ENCODE measurements around the gene TMEM123. TPM values are rescaled to one million over a fixed set of nuclear protein-coding genes. Genes with fewer than 3 reads are reported as not detected.

Gene TMEM123
- total RNA-seq, 1 donor from 2014 or later, result 204 TPM

- peaks cover 47% of the 10 kb centered on the region for H3K36me3 Mint-ChIP-seq (ENCODE audit: low read depth)
- no peaks in the 10 kb centered on the region for H3K9me3 Mint-ChIP-seq
- peaks cover 38% of the 10 kb centered on the region for H3K4me1 Mint-ChIP-seq (ENCODE audit: low read depth)
- H3K27me3 Mint-ChIP-seq (ENCODE audit: low read depth), result no peaks in the 10 kb centered on the region
- no peak for DNase-seq (ENCODE audit: low spot score)
- intact Hi-C loops (cut with micrococcal nuclease), result no loop called here
- no peak overlapping the region for H3K4me3 Mint-ChIP-seq (ENCODE audit: low read depth)
- H3K27ac Mint-ChIP-seq, result no peak overlapping the region
Measured at GRCh38 chr11:102408339-102408738, 44.2 kb downstream of the TMEM123 start.

- Mint-ChIP-seq H3K27ac (peak overlapping the region; percentile 22), H3K27me3 (ENCODE audit: low read depth) (no peaks in the 10 kb centered on the region), H3K4me1 (ENCODE audit: low read depth) (peaks cover 38% of the 10 kb centered on the region), H3K9me3 (no peaks in the 10 kb centered on the region), H3K36me3 (ENCODE audit: low read depth) (peaks cover 51% of the 10 kb centered on the region), H3K4me3 (ENCODE audit: low read depth) (no peak overlapping the region)
- intact Hi-C loops (cut with micrococcal nuclease), result no loop called here
- no peak for DNase-seq (ENCODE audit: low spot score)
Measured at GRCh38 chr11:102407901-102408300, 44.7 kb downstream of the TMEM123 start.

GRCh38 chr11:102406099-102406498 is 46.5 kb downstream of the TMEM123 start:
- peaks cover 65% of the 10 kb centered on the region for H3K36me3 Mint-ChIP-seq (ENCODE audit: low read depth)

GRCh38 chr11:102405501-102405900 is 47.1 kb downstream of the TMEM123 start:
- no peak for DNase-seq (ENCODE audit: low spot score)
- no peak overlapping the region for H3K27ac Mint-ChIP-seq
- H3K4me3 Mint-ChIP-seq (ENCODE audit: low read depth), result no peak overlapping the region
- no peaks in the 10 kb centered on the region for H3K27me3 Mint-ChIP-seq (ENCODE audit: low read depth)
- peaks cover 69% of the 10 kb centered on the region for H3K36me3 Mint-ChIP-seq (ENCODE audit: low read depth)
- intact Hi-C loops (cut with micrococcal nuclease), result no loop called here
- peaks cover 47% of the 10 kb centered on the region for H3K4me1 Mint-ChIP-seq (ENCODE audit: low read depth)
- no peaks in the 10 kb centered on the region for H3K9me3 Mint-ChIP-seq

More at GRCh38 chr11:102406099-102406498, 46.5 kb downstream of the TMEM123 start:
- H3K4me1 Mint-ChIP-seq (ENCODE audit: low read depth), result peaks cover 47% of the 10 kb centered on the region
- no peak for DNase-seq (ENCODE audit: low spot score)
- H3K4me3 Mint-ChIP-seq (ENCODE audit: low read depth), result no peak overlapping the region
- H3K27ac Mint-ChIP-seq, result no peak overlapping the region
- H3K27me3 Mint-ChIP-seq (ENCODE audit: low read depth), result no peaks in the 10 kb centered on the region
- no peaks in the 10 kb centered on the region for H3K9me3 Mint-ChIP-seq
- intact Hi-C loops (cut with micrococcal nuclease), result no loop called here

- H3K27me3 Mint-ChIP-seq (ENCODE audit: low read depth), result no peaks in the 10 kb centered on the region
- no peaks in the 10 kb centered on the region for H3K9me3 Mint-ChIP-seq
- DNase-seq (ENCODE audit: low spot score), result no peak
- no peak overlapping the region for H3K4me3 Mint-ChIP-seq (ENCODE audit: low read depth)
- peaks cover 37% of the 10 kb centered on the region for H3K4me1 Mint-ChIP-seq (ENCODE audit: low read depth)
- intact Hi-C loops (cut with micrococcal nuclease), result no loop called here
- H3K36me3 Mint-ChIP-seq (ENCODE audit: low read depth), result peaks cover 67% of the 10 kb centered on the region
- no peak overlapping the region for H3K27ac Mint-ChIP-seq
Measured at GRCh38 chr11:102402548-102402947, 50.0 kb downstream of the TMEM123 start.

DNA sequence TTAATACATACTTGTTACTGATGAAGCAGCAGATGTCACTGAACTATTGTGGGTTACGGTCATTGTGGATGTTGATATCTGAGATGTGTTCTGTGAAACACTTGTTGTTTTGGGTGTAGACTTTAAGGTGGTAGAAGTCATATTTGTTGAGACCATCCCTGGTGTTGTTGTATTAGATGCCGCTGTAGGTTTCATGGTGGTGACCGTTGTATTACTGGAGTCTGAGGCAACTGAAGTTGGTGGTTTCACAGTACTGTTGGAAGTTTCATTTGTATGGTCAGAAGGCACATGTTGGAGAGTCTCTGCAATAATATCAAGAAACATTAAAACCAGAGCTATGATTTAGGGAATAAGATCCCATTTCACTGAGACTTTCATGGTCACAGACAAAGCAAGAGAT is 50.7 kb downstream of the TMEM123 start:
- Mint-ChIP-seq H3K27me3 (ENCODE audit: low read depth) (no peaks in the 10 kb centered on the region), H3K4me3 (ENCODE audit: low read depth) (no peak overlapping the region), H3K36me3 (ENCODE audit: low read depth) (peaks cover 66% of the 10 kb centered on the region), H3K27ac (peak overlapping the region; percentile 38), H3K4me1 (ENCODE audit: low read depth) (peaks cover 38% of the 10 kb centered on the region), H3K9me3 (no peaks in the 10 kb centered on the region)
- intact Hi-C loops (cut with micrococcal nuclease), result no loop called here
- DNase-seq (ENCODE audit: low spot score), result no peak

DNA sequence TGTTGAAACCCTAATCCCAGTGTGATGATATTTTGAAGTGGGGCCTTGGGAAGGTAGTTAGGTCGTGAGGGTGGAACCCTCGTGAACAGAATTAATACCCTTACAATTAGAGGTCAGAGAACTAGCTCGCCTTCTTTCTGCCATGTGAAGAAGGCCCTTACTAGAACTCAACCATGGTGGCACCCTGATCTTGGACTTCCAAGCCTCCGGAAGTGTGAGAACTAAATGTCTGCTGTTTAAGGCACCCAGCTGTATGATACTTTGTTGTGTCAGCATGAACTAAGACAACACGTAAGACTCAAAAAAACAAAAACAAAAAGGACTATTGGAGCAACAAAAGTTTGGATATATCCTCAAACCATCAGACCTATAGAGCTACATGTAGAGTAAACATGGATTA is 52.0 kb downstream of the TMEM123 start:
- Mint-ChIP-seq H3K36me3 (ENCODE audit: low read depth) (peaks cover 67% of the 10 kb centered on the region), H3K27me3 (ENCODE audit: low read depth) (no peaks in the 10 kb centered on the region), H3K27ac (no peak overlapping the region), H3K9me3 (no peaks in the 10 kb centered on the region), H3K4me3 (ENCODE audit: low read depth) (no peak overlapping the region), H3K4me1 (ENCODE audit: low read depth) (peaks cover 40% of the 10 kb centered on the region)
- DNase-seq (ENCODE audit: low spot score), result no peak
- intact Hi-C loops (cut with micrococcal nuclease), result no loop called here

DNA sequence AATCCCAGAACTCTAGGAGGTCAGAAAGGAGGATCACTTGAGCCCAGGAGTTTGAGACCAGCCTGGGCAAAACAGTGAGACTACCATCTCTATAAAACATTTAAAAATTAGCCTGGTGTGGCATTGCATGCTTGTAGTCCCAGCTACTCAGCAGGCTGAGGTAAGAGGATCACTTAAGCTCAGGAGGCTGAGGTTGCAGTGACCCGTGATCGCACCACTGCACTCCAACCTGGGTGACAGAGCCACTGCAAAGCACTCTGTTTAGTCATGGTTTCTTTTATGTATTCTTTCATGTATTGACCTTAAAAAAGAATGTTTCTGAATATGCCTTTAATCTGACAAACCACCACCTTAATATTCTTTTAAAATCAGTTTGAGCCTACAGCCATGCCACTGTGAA is 53.4 kb downstream of the TMEM123 start:
- intact Hi-C loops (cut with micrococcal nuclease), result no loop called here
- Mint-ChIP-seq H3K4me3 (ENCODE audit: low read depth) (no peak overlapping the region), H3K36me3 (ENCODE audit: low read depth) (peaks cover 72% of the 10 kb centered on the region), H3K27ac (no peak overlapping the region), H3K4me1 (ENCODE audit: low read depth) (peaks cover 38% of the 10 kb centered on the region), H3K27me3 (ENCODE audit: low read depth) (no peaks in the 10 kb centered on the region), H3K9me3 (no peaks in the 10 kb centered on the region)
- DNase-seq (ENCODE audit: low spot score), result no peak

GRCh38 chr11:102398297-102398696 is 54.3 kb downstream of the TMEM123 start:
- Mint-ChIP-seq H3K9me3 (no peaks in the 10 kb centered on the region), H3K36me3 (ENCODE audit: low read depth) (peaks cover 70% of the 10 kb centered on the region), H3K4me1 (ENCODE audit: low read depth) (peaks cover 30% of the 10 kb centered on the region), H3K27me3 (ENCODE audit: low read depth) (no peaks in the 10 kb centered on the region), H3K4me3 (ENCODE audit: low read depth) (no peak overlapping the region), H3K27ac (no peak overlapping the region)
- no peak for DNase-seq (ENCODE audit: low spot score)
- intact Hi-C loops (cut with micrococcal nuclease), result no loop called here

DNA sequence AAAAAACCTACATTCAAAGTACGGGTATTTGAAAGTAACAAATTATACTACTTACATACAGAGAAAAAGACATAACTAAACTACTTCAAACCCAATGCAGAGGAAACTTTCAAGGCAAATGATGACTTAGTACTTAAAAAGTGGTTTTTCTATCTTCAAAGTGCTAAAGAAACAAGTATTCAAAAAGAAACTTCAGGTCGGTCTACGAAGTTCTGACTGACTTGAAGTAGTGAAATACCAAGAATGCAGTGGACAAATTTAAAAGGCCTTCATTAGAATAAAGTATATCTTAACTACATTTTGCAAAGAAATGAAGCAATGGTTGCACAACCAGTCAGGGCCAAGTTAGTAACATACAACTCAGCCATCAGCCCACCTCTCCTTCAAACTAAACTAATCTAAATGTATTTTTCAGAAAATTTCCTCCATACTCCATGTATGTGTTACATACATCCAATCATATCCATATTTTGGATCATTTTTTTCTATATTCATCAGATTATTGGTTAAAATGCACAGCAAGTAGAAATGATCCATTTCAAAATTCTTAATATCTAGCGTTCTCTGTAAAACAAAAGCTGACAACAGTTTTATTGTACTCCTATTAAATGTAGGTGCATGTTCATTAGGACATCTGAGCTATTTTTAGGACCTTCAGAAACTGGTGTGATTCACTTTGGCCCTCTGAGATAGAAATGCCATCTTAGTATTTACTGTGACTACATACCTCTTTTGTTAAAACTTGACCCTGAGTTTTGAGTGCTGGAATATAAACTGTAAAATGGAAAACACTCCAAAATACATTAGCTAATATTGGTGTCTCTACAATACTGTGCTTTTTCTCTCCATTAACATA is 55.6 kb downstream of the TMEM123 start:
- Mint-ChIP-seq H3K4me1 (ENCODE audit: low read depth) (peaks cover 19% of the 10 kb centered on the region), H3K27me3 (ENCODE audit: low read depth) (no peaks in the 10 kb centered on the region), H3K36me3 (ENCODE audit: low read depth) (peaks cover 65% of the 10 kb centered on the region), H3K27ac (peak overlapping the region; percentile 53), H3K4me3 (ENCODE audit: low read depth) (no peak overlapping the region), H3K9me3 (no peaks in the 10 kb centered on the region)
- DNase-seq (ENCODE audit: low spot score), result no peak
- intact Hi-C loops (cut with micrococcal nuclease), result loop anchor here (1.0 to 2.0 kb wide), 2 partner anchors 20 to 60 kb away; no protein-coding TSS in a partner anchor

GRCh38 chr11:102395720-102396393 is 56.7 kb downstream of the TMEM123 start:
- no peak overlapping the region for H3K4me3 Mint-ChIP-seq (ENCODE audit: low read depth)
- DNase-seq (ENCODE audit: low spot score), result no peak
- no peaks in the 10 kb centered on the region for H3K27me3 Mint-ChIP-seq (ENCODE audit: low read depth)
- peaks cover 14% of the 10 kb centered on the region for H3K4me1 Mint-ChIP-seq (ENCODE audit: low read depth)
- intact Hi-C loops (cut with micrococcal nuclease), result loop anchor here (1.0 to 2.0 kb wide), 2 partner anchors 21 to 61 kb away; no protein-coding TSS in a partner anchor
- peaks cover 54% of the 10 kb centered on the region for H3K36me3 Mint-ChIP-seq (ENCODE audit: low read depth)
- no peaks in the 10 kb centered on the region for H3K9me3 Mint-ChIP-seq
- no peak overlapping the region for H3K27ac Mint-ChIP-seq

DNA sequence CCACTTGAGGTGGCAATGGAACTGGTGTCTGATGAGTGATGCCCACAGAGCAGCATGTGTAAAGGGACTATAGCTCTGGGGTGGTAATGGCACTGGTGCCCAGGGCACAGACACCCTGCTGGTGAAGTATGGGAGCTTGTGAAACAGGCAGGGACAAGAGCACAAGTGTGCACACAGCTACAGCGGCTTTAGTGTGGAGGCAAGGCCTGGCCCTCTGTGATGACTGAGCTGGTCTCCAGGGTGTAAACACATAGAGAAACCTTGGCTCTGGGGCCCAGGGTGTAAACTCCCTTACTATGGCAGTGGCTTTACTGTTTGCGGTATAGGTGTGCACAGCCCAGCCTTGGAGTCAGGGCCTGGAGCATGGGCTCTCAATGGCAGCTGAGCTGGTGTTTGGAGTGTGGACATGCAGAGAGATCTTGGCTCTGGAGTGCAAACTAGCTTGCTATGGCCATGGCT is 59.3 kb downstream of the TMEM123 start:
- no peak overlapping the region for H3K27ac Mint-ChIP-seq
- DNase-seq (ENCODE audit: low spot score), result no peak
- peaks cover 13% of the 10 kb centered on the region for H3K4me1 Mint-ChIP-seq (ENCODE audit: low read depth)
- peaks cover 56% of the 10 kb centered on the region for H3K36me3 Mint-ChIP-seq (ENCODE audit: low read depth)
- intact Hi-C loops (cut with micrococcal nuclease), result loop anchor here (5.0 kb wide), 1 partner anchor 219 kb away; no protein-coding TSS in a partner anchor
- H3K27me3 Mint-ChIP-seq (ENCODE audit: low read depth), result no peaks in the 10 kb centered on the region
- no peak overlapping the region for H3K4me3 Mint-ChIP-seq (ENCODE audit: low read depth)
- H3K9me3 Mint-ChIP-seq, result no peaks in the 10 kb centered on the region
